Calu3 (cell line): ENCODE measurements around the gene HDAC4. TPM values are rescaled to one million over a fixed set of nuclear protein-coding genes. Genes with fewer than 3 reads are reported as not detected.

Source experiments
- BruUV-seq: library from RNA; stranded (reverse); fragments of 400-500 nt; replicated peaks from 2 replicates; lab custom pipeline; 2021; lab: Mats Ljungman, UMichigan
- CTCF ChIA-PET: fragments of 300-600 bp; sonication (Branson Sonifier 250); formaldehyde crosslinking; loops from one replicate; lab custom pipeline; 2022; ENCODE audit warnings: antibody characterized with exemption; lab: Charles Lee
- DNase-seq: peaks from one replicate; pipeline ENCODE4 v3.0.0; 2022
- H3K27ac Mint-ChIP-seq: one replicate; pipeline ENCODE4 v1.8.0; 2022; ENCODE audit warnings: mixed read lengths; ENCODE audit not compliant: unreplicated experiment
- H3K27me3 Mint-ChIP-seq: one replicate; pipeline ENCODE4 v1.8.0; 2022; ENCODE audit warnings: mixed read lengths; ENCODE audit not compliant: unreplicated experiment
- H3K36me3 Mint-ChIP-seq: one replicate; pipeline ENCODE4 v1.8.0; 2022; ENCODE audit warnings: mild to moderate bottlenecking, moderate library complexity, mixed read lengths; ENCODE audit not compliant: insufficient read depth, unreplicated experiment
- H3K4me1 Mint-ChIP-seq: one replicate; pipeline ENCODE4 v1.8.0; 2022; ENCODE audit warnings: mild to moderate bottlenecking, low read depth, mixed read lengths; ENCODE audit not compliant: unreplicated experiment
- H3K4me3 Mint-ChIP-seq: one replicate; pipeline ENCODE4 v1.8.0; 2022; ENCODE audit warnings: mild to moderate bottlenecking, low read depth, moderate library complexity, mixed read lengths; ENCODE audit not compliant: unreplicated experiment
- H3K9me3 Mint-ChIP-seq: one replicate; pipeline ENCODE4 v1.8.0; 2022; ENCODE audit warnings: low read depth, mixed read lengths; ENCODE audit not compliant: unreplicated experiment
- intact Hi-C: fragments of 100-400 bp; cut with micrococcal nuclease; formaldehyde crosslinking; loops from one replicate; pipeline ENCODE4 v1.10.0; 2022; ENCODE audit not compliant: unreplicated experiment
- total RNA-seq: library from RNA; stranded (reverse); gene quantifications from 2 replicates; pipeline ENCODE4 v1.2.3, GENCODE V29; 2022
- TF ChIP-seq, protein P1 (sequence below): fragments of 200-600 bp; IDR thresholded peaks from one replicate; pipeline ENCODE4 v1.8.0; 2022; ENCODE audit warnings: antibody characterized with exemption; ENCODE audit not compliant: unreplicated experiment

HDAC4 gene
- total RNA-seq, 1 experiment from 2014 or later = 39.6 TPM

DNA sequence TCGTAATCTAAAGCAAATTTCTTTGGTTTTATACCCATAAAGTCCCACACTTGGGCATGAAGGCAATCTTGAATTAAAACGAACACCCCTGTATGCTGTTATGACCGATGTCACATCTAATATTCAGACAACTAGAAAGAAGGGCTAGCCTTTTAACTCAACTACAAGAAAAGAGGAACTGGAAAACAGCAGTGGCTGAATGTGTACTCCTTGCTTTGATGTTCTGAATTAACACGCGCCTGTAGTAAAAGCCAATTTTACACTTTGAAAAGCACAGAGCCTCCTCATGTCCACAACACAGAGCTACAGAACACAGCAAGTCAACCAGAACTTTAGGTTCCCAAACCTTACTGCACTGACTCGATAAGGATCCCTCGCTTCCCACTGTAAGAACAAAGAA, 147.6 kb downstream of the HDAC4 start:
- intact Hi-C loops = no loop called here
- no peaks in the 10 kb centered on the region for H3K36me3 Mint-ChIP-seq
- H3K27ac Mint-ChIP-seq = no peak overlapping the region
- no peaks in the 10 kb centered on the region for H3K27me3 Mint-ChIP-seq
- peaks cover 27% of the 10 kb centered on the region for H3K4me1 Mint-ChIP-seq
- no peak overlapping the region for H3K4me3 Mint-ChIP-seq
- H3K9me3 Mint-ChIP-seq = peaks cover 6% of the 10 kb centered on the region
- CTCF ChIA-PET = no interaction called here
- BruUV-seq = no TSS peak
- TF ChIP-seq, protein P1, sequence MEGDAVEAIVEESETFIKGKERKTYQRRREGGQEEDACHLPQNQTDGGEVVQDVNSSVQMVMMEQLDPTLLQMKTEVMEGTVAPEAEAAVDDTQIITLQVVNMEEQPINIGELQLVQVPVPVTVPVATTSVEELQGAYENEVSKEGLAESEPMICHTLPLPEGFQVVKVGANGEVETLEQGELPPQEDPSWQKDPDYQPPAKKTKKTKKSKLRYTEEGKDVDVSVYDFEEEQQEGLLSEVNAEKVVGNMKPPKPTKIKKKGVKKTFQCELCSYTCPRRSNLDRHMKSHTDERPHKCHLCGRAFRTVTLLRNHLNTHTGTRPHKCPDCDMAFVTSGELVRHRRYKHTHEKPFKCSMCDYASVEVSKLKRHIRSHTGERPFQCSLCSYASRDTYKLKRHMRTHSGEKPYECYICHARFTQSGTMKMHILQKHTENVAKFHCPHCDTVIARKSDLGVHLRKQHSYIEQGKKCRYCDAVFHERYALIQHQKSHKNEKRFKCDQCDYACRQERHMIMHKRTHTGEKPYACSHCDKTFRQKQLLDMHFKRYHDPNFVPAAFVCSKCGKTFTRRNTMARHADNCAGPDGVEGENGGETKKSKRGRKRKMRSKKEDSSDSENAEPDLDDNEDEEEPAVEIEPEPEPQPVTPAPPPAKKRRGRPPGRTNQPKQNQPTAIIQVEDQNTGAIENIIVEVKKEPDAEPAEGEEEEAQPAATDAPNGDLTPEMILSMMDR = no peak
- DNase-seq = no peak

DNA sequence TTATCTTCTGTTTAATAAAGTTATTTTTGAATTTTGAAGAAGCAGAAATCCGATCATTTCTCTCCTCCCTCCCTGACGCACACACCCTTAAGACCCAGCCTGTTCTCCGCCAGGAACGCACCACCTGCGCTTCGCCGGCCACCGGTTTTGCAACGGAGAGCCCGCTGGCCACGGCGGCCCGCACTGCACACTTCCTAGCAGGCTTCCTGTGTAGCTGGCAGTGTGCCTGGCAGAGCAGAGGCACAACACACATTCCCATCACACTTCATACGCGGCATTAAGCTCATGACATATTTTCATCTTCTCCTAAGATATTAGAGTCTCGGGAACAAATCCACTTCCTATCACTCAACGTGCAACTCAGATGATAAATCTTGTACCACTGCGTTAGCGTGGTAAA, 148.0 kb downstream of the HDAC4 start:
- TF ChIP-seq, protein P1 = no peak
- intact Hi-C loops = no loop called here
- peaks cover 4% of the 10 kb centered on the region for H3K9me3 Mint-ChIP-seq
- H3K4me1 Mint-ChIP-seq = peaks cover 27% of the 10 kb centered on the region
- CTCF ChIA-PET = no interaction called here
- no peak for DNase-seq
- H3K36me3 Mint-ChIP-seq = peaks cover under 1% of the 10 kb centered on the region
- no peak overlapping the region for H3K27ac Mint-ChIP-seq
- H3K4me3 Mint-ChIP-seq = no peak overlapping the region
- no peaks in the 10 kb centered on the region for H3K27me3 Mint-ChIP-seq
- BruUV-seq = no TSS peak

DNA sequence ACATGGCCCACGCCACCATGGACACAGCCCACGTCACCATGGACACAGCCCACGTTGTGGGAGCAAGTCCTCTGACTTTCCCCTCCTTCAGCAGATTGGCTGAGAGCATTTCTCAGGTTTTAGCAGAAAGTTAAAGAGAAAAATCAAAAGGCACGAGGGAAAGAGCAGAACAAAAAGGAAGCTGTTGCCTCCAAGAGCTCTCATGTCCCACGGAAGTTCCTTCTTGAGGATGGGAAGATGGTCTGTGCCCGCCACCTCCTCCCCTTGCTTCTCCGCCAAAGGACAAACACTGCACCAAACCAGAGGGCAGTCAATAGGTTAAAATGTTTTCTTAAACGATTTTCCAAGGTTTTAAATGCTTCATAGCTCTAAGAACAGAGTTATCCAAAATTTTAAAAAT, 148.4 kb downstream of the HDAC4 start:
- TF ChIP-seq, protein P1 = no peak
- Mint-ChIP-seq H3K27me3 (no peaks in the 10 kb centered on the region), H3K4me3 (no peak overlapping the region), H3K36me3 (peaks cover 4% of the 10 kb centered on the region), H3K4me1 (peaks cover 27% of the 10 kb centered on the region), H3K27ac (no peak overlapping the region), H3K9me3 (no peaks in the 10 kb centered on the region)
- no TSS peak for BruUV-seq
- DNase-seq = no peak
- CTCF ChIA-PET = no interaction called here
- intact Hi-C loops = no loop called here

DNA sequence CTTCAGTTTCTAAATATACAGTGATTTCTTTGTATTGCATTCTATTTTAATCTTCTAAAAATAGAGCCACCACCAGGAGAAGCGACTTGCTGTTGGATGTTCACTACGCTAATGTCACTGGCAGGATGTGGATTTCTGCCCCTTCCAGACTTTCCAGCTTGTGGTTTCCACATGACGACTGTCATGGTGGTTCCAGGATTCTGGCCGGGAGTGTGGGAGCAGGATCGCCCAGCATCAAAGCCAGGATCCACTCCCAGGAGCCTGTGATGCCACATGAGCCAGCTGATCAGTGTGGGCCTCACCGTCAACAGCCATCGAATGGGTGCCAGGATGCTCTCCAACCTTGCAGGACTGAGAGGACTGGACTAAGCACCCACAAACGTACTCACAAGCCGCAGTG, 148.8 kb downstream of the HDAC4 start:
- Mint-ChIP-seq H3K27me3 (no peaks in the 10 kb centered on the region), H3K4me3 (no peak overlapping the region), H3K36me3 (peaks cover 8% of the 10 kb centered on the region), H3K9me3 (no peaks in the 10 kb centered on the region), H3K4me1 (peaks cover 28% of the 10 kb centered on the region), H3K27ac (no peak overlapping the region)
- no peak for DNase-seq
- CTCF ChIA-PET = no interaction called here
- intact Hi-C loops = no loop called here
- TF ChIP-seq, protein P1 = no peak
- no TSS peak for BruUV-seq
